ENCODE data around the gene KRTAP10-4. TPM values are rescaled to one million over a fixed set of nuclear protein-coding genes. Genes with fewer than 3 reads are reported as not detected.

The KRTAP10-4 gene
- total RNA-seq, 4 donors from 2014 or later = not detected

DNA sequence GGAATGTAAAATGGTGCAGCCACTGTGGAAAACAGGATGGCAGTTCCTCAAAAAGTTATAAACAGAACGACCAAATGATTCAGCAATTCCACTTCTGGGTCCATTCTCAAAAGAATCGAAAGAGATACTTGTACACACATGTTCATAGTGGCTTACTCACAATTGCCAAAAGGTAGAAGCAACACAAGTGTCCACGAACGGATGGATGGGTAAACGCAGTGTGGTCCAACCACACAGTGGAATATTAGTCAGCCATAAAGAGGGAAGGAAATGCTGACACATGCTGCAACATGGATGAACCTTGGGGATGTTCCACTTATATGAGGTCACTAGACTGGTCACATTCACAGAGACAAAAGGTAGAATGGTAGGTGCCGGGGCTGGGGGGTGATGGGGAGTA, 38.8 kb upstream of the KRTAP10-4 start:
- Histone ChIP-seq H3K4me3 (no peak overlapping the region), H3K27me3 (peaks cover 6% of the 10 kb centered on the region), H3K27ac (no peak overlapping the region), H3K9me3 (no peaks in the 10 kb centered on the region), H3K36me3 (no peaks in the 10 kb centered on the region), H3K4me1 (no peaks in the 10 kb centered on the region)
- DNase-seq = no peak
- in situ Hi-C loops (cut with MboI; ENCODE audit: low pct_ligation_motif_present in 1 of 4, low pct_unique_long_range_greater_than_20kb in 1 of 4, low sequenced_read_pairs in 3 of 4) = no loop called here
- intact Hi-C loops (cut with DNase I; ENCODE audit: low total_unique reads) = no loop called here
- TF ChIP-seq POLR2A (IDR thresholded peaks at IDR 0.05) (no peak), POLR2AphosphoS5 (IDR thresholded peaks at IDR 0.05) (no peak), EP300 (IDR thresholded peaks at IDR 0.05; ENCODE audit: low read depth) (no peak)
- TF ChIP-seq, protein P1, sequence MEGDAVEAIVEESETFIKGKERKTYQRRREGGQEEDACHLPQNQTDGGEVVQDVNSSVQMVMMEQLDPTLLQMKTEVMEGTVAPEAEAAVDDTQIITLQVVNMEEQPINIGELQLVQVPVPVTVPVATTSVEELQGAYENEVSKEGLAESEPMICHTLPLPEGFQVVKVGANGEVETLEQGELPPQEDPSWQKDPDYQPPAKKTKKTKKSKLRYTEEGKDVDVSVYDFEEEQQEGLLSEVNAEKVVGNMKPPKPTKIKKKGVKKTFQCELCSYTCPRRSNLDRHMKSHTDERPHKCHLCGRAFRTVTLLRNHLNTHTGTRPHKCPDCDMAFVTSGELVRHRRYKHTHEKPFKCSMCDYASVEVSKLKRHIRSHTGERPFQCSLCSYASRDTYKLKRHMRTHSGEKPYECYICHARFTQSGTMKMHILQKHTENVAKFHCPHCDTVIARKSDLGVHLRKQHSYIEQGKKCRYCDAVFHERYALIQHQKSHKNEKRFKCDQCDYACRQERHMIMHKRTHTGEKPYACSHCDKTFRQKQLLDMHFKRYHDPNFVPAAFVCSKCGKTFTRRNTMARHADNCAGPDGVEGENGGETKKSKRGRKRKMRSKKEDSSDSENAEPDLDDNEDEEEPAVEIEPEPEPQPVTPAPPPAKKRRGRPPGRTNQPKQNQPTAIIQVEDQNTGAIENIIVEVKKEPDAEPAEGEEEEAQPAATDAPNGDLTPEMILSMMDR (IDR thresholded peaks at IDR 0.05) = no peak
- 84 to 91% methylated on average over 3 to 6 of the region's 6 CpGs for WGBS, 2 donors (ENCODE audit: low coverage in 1 of 2)

DNA sequence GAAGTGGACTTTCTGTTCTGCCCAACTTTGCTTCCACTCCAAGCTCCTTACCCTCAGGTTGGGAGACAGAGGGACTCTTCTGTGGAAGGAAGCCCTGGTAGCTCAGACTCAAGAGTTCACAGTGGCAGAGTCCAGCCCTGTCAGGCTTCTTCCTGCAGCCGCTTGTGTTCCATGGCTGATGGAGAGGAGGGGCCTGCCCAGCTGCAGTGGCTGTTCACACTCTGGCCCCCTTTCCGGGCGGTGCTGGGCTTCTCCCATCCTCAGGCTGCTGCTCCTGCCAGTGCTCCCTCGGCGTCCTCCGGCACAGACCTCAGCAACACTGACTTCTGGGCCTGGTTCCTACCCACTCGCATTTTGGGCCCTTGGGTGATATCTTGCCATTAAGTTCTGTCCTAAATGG, 37.6 kb upstream of the KRTAP10-4 start:
- H3K27ac ChIP-seq = no peak overlapping the region
- H3K36me3 ChIP-seq = no peaks in the 10 kb centered on the region
- no peak overlapping the region for H3K4me3 ChIP-seq
- DNase-seq = no peak
- H3K9me3 ChIP-seq = no peaks in the 10 kb centered on the region
- no peaks in the 10 kb centered on the region for H3K4me1 ChIP-seq
- in situ Hi-C loops (cut with MboI; ENCODE audit: low pct_ligation_motif_present in 1 of 4, low pct_unique_long_range_greater_than_20kb in 1 of 4, low sequenced_read_pairs in 3 of 4) = no loop called here
- intact Hi-C loops (cut with DNase I; ENCODE audit: low total_unique reads) = no loop called here
- peaks cover 6% of the 10 kb centered on the region for H3K27me3 ChIP-seq
- WGBS, 2 donors (ENCODE audit: low coverage in 1 of 2) = 64 to 100% methylated on average over 1 to 7 of the region's 7 CpGs
- TF ChIP-seq, protein P1 (IDR thresholded peaks at IDR 0.05) = no peak
- TF ChIP-seq POLR2A (IDR thresholded peaks at IDR 0.05) = no peak
- TF ChIP-seq EP300 (IDR thresholded peaks at IDR 0.05; ENCODE audit: low read depth) = no peak
- TF ChIP-seq POLR2AphosphoS5 (IDR thresholded peaks at IDR 0.05) = no peak

DNA sequence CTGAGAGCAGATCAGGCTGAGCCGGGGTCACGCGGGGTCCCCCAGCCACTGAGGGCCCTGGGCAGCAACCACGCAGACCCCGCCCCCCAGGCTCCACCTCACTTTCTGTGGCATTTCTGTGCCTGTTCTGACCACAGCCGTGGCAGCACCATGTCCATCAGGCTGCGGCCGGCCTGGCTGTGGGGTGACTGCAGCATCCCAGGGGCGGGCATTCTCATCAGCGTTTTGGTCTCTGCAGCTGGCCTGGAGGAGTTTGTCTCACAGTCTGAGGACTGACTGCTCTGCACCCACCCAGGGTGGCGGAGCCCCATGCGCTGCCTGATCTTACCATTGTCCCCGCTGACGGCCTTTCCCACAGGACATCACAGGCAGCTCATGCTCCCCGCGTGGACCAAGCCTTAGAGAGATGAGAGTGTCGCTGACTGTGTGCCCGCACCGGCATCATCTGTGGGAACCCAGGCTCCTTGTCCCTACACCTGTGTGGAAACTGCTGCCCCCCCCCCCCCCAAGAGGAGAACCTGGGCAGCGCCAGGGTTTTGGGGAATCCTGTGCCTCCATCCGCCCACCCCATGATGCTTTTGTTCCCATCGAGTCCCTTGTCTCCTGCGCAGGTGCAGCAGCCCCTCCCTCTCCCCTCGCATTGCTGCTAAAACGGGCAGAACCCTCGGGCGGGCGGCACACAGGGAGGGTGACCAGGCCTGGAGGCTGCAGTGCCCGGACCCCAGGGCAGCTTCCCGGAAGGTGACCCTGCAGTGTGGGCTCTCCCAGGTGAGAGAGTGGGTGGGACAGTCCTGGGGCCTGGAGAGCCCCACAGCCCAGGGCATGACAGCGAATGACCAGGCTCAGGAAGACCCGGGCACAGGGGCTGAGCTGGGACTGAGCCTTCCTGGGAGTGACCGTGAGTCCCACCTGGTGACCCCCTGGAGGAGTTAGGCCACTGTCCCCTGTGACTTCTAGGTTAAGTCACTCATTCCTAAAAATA, 35.3 kb upstream of the KRTAP10-4 start:
- Histone ChIP-seq H3K27ac (no peak overlapping the region), H3K36me3 (no peaks in the 10 kb centered on the region), H3K9me3 (peaks cover 0 to 4% of the 10 kb centered on the region in 2 donors), H3K4me3 (no peak overlapping the region), H3K4me1 (no peaks in the 10 kb centered on the region), H3K27me3 (peaks cover 6% of the 10 kb centered on the region)
- peak; percentile 5 for DNase-seq
- WGBS, 2 donors (ENCODE audit: low coverage in 1 of 2) = 92 to 100% methylated on average over 1 to 31 of the region's 33 CpGs
- intact Hi-C loops (cut with DNase I; ENCODE audit: low total_unique reads) (no loop called here), in situ Hi-C loops (cut with MboI; ENCODE audit: low pct_ligation_motif_present in 1 of 4, low pct_unique_long_range_greater_than_20kb in 1 of 4, low sequenced_read_pairs in 3 of 4) (no loop called here)
- TF ChIP-seq POLR2A (IDR thresholded peaks at IDR 0.05) (no peak), POLR2AphosphoS5 (IDR thresholded peaks at IDR 0.05) (no peak), EP300 (IDR thresholded peaks at IDR 0.05; ENCODE audit: low read depth) (no peak)
- TF ChIP-seq, protein P1 (IDR thresholded peaks at IDR 0.05) = no peak

DNA sequence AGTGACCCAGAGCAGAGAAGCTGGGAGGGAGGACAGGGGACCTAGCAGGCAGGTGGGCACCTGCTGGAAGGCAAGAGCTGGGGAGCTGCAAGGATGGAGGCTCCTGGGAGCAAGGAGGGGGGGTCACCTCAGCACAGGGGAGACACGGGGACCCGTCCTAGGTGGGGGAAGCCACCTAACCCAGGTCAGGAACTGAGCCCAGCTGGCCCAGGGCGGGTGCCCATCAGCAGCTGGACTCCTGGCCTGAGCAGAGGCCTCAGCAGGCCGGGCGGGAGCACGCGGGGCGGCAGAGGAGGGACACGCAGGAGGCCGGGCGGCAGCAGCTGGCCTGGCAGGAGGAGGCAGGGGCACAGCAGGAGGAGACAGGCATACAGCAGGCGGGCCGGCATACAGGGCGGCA, 34.5 kb upstream of the KRTAP10-4 start:
- Histone ChIP-seq H3K36me3 (no peaks in the 10 kb centered on the region), H3K4me1 (no peaks in the 10 kb centered on the region), H3K4me3 (no peak overlapping the region), H3K27ac (no peak overlapping the region), H3K9me3 (peaks cover 0 to 4% of the 10 kb centered on the region in 2 donors), H3K27me3 (peaks cover 6% of the 10 kb centered on the region)
- in situ Hi-C loops (cut with MboI; ENCODE audit: low pct_ligation_motif_present in 1 of 4, low pct_unique_long_range_greater_than_20kb in 1 of 4, low sequenced_read_pairs in 3 of 4) (no loop called here), intact Hi-C loops (cut with DNase I; ENCODE audit: low total_unique reads) (no loop called here)
- TF ChIP-seq POLR2AphosphoS5 (IDR thresholded peaks at IDR 0.05) (no peak), POLR2A (IDR thresholded peaks at IDR 0.05) (no peak), EP300 (IDR thresholded peaks at IDR 0.05; ENCODE audit: low read depth) (no peak)
- TF ChIP-seq, protein P1 (IDR thresholded peaks at IDR 0.05) = no peak
- no peak for DNase-seq
- 64% methylated on average over 14 of the region's 14 CpGs; no CpG with 5 or more reads in 1 of the 2 donors for WGBS, 2 donors (ENCODE audit: low coverage in 1 of 2)

Data from transverse colon (tissue), 4 donors.